ENCODE results near the gene TIAM2.

- TF ChIP-seq CTCF (IDR thresholded peaks at IDR 0.05; ENCODE audit: borderline replicate concordance, extremely low read depth, low read length, poor library complexity, severe bottlenecking): no peak
- TF ChIP-seq EZH2 (IDR thresholded peaks at IDR 0.05; ENCODE audit: borderline replicate concordance, low read depth, low read length, severe bottlenecking): no peak
Observed at GRCh38 chr6:155100087-155100486, 105.0 kb downstream of the TIAM2 start.

All from DND-41 (cell line).